Loucy (cell line): Measurements from ENCODE around the gene AKTIP.

Source experiments
- H2AFZ ChIP-seq: fragments of 200-600 bp; sonication (generic); 2 replicates; pipeline ENCODE4 v1.6.0; 2016; ENCODE audit warnings: antibody characterized with exemption, mild to moderate bottlenecking, low read length, moderate library complexity
- H3F3A ChIP-seq: fragments of 200-600 bp; 2 replicates; pipeline ENCODE4 v1.6.0; 2016; ENCODE audit warnings: antibody characterized with exemption, low read depth, mild to moderate bottlenecking
- H3K27me3 ChIP-seq: fragments of 200-600 bp; sonication (generic); 2 replicates; pipeline ENCODE4 v1.6.1; 2014; ENCODE audit warnings: low read length, mild to moderate bottlenecking; ENCODE audit not compliant: insufficient read depth, poor library complexity, severe bottlenecking
- H3K36me3 ChIP-seq: fragments of 200-600 bp; sonication (generic); 2 replicates; pipeline ENCODE4 v1.6.1; 2016; ENCODE audit warnings: low read length; ENCODE audit not compliant: insufficient read depth
- H3K4me1 ChIP-seq: fragments of 200-600 bp; sonication (generic); 2 replicates; pipeline ENCODE4 v1.5.1; 2014; ENCODE audit warnings: low read length, mild to moderate bottlenecking; ENCODE audit not compliant: insufficient read depth, poor library complexity, severe bottlenecking
- H3K4me2 ChIP-seq: fragments of 200-600 bp; sonication (generic); 2 replicates; pipeline ENCODE4 v1.6.0; 2014; ENCODE audit warnings: antibody characterized with exemption, low read length, low read depth, mild to moderate bottlenecking; ENCODE audit not compliant: poor library complexity, severe bottlenecking
- H3K4me3 ChIP-seq: fragments of 200-600 bp; sonication (generic); 2 replicates; pipeline ENCODE4 v1.5.1; 2014; ENCODE audit warnings: low read length, mild to moderate bottlenecking, mixed read lengths; ENCODE audit not compliant: poor library complexity, severe bottlenecking
- H3K79me2 ChIP-seq: fragments of 200-600 bp; sonication (generic); 2 replicates; pipeline ENCODE4 v1.6.1; 2014; ENCODE audit warnings: low read length; ENCODE audit not compliant: insufficient read depth
- H3K9ac ChIP-seq: fragments of 200-600 bp; sonication (generic); 2 replicates; pipeline ENCODE4 v1.6.0; 2014; ENCODE audit warnings: mild to moderate bottlenecking, low read depth, low read length, moderate library complexity; ENCODE audit not compliant: poor library complexity, severe bottlenecking
- H3K9me2 ChIP-seq: fragments of 200-600 bp; sonication (generic); replicated peaks from 2 replicates; pipeline ENCODE4 v1.6.1; 2016; ENCODE audit warnings: low read depth, low read length, mixed read lengths
- H3K9me3 ChIP-seq: fragments of 200-600 bp; sonication (generic); 2 replicates; pipeline ENCODE4 v1.6.1; 2014; ENCODE audit warnings: mild to moderate bottlenecking, antibody characterized with exemption, low read length, low read depth; ENCODE audit not compliant: insufficient read depth
- H4K20me1 ChIP-seq: fragments of 200-600 bp; sonication (generic); 2 replicates; pipeline ENCODE4 v1.6.0; 2014; ENCODE audit warnings: antibody characterized with exemption, low read length, mild to moderate bottlenecking; ENCODE audit not compliant: insufficient read depth, poor library complexity, severe bottlenecking
- CTCF ChIP-seq: fragments of 200-600 bp; sonication (generic); conservative IDR thresholded peaks from 2 replicates; pipeline ENCODE4 v1.5.1; 2014; ENCODE audit warnings: mild to moderate bottlenecking, antibody characterized with exemption, low read length
- EZH2phosphoT487 ChIP-seq: fragments of 200-600 bp; IDR thresholded peaks from 2 replicates; pipeline ENCODE4 v1.6.1; 2018; ENCODE audit warnings: antibody characterized with exemption, mild to moderate bottlenecking, moderate library complexity, borderline replicate concordance

The AKTIP gene

GRCh38 chr16:53495325-53495724 lies 7.7 kb downstream of the AKTIP start:
- H4K20me1 ChIP-seq = no peaks in the 10 kb centered on the region
- H3K4me1 ChIP-seq = no peaks in the 10 kb centered on the region
- H2AFZ ChIP-seq = no peak overlapping the region
- no peak overlapping the region for H3K4me2 ChIP-seq
- H3K36me3 ChIP-seq = peaks cover 48% of the 10 kb centered on the region; the same call in 1 of the 2 replicates
- no peaks in the 10 kb centered on the region for H3K79me2 ChIP-seq
- no peaks in the 10 kb centered on the region for H3K9me2 ChIP-seq
- H3F3A ChIP-seq = no peaks in the 10 kb centered on the region
- no peak overlapping the region for H3K4me3 ChIP-seq
- no peaks in the 10 kb centered on the region for H3K27me3 ChIP-seq
- no peak overlapping the region for H3K9ac ChIP-seq
- no peaks in the 10 kb centered on the region for H3K9me3 ChIP-seq
- TF ChIP-seq CTCF (peak; percentile 59), EZH2phosphoT487 (no peak)

- H3K9me2 ChIP-seq = no peaks in the 10 kb centered on the region
- H3K4me1 ChIP-seq = no peaks in the 10 kb centered on the region
- no peak overlapping the region for H3K4me2 ChIP-seq
- H2AFZ ChIP-seq = no peak overlapping the region
- H3K27me3 ChIP-seq = no peaks in the 10 kb centered on the region
- TF ChIP-seq CTCF (no peak), EZH2phosphoT487 (no peak)
- H3K79me2 ChIP-seq = no peaks in the 10 kb centered on the region
- no peaks in the 10 kb centered on the region for H3F3A ChIP-seq
- peaks cover 53% of the 10 kb centered on the region; the same call in 1 of the 2 replicates for H3K36me3 ChIP-seq
- no peaks in the 10 kb centered on the region for H3K9me3 ChIP-seq
- H4K20me1 ChIP-seq = no peaks in the 10 kb centered on the region
- no peak overlapping the region for H3K9ac ChIP-seq
- H3K4me3 ChIP-seq = no peak overlapping the region
Observed at GRCh38 chr16:53494636-53495035, 8.4 kb downstream of the AKTIP start.

GRCh38 chr16:53492503-53492902 lies 10.5 kb downstream of the AKTIP start:
- Histone ChIP-seq H4K20me1 (no peaks in the 10 kb centered on the region), H3K9me2 (no peaks in the 10 kb centered on the region), H3K27me3 (no peaks in the 10 kb centered on the region), H3K79me2 (no peaks in the 10 kb centered on the region), H3K9me3 (no peaks in the 10 kb centered on the region), H3K4me3 (no peak overlapping the region), H3K4me1 (no peaks in the 10 kb centered on the region), H3F3A (no peaks in the 10 kb centered on the region), H3K9ac (no peak overlapping the region), H3K4me2 (no peak overlapping the region), H2AFZ (no peak overlapping the region), H3K36me3 (peaks cover 55% of the 10 kb centered on the region; the same call in 1 of the 2 replicates)
- no peak for TF ChIP-seq CTCF
- no peak for TF ChIP-seq EZH2phosphoT487
